ENCODE measurements around the gene TXNDC15. TPM values are rescaled to one million over a fixed set of nuclear protein-coding genes. Genes with fewer than 3 reads are reported as not detected.

Gene TXNDC15
- total RNA-seq, 1 donor: 141 TPM

GRCh38 chr5:134911285-134912206 is 37.4 kb downstream of the TXNDC15 start:
- peak; percentile 19 for DNase-seq (ENCODE audit: low read depth)
- H3K4me3 ChIP-seq (ENCODE audit: low read depth, low read length): no peak overlapping the region

GRCh38 chr5:134913254-134913653 is 39.1 kb downstream of the TXNDC15 start:
- no peak for TF ChIP-seq CTCF (IDR thresholded peaks at IDR 0.05; ENCODE audit: insufficient read depth, low read depth, low read length)
- H3K4me3 ChIP-seq (ENCODE audit: low read depth, low read length): no peak overlapping the region
- no peak for DNase-seq (ENCODE audit: low read depth)

More at GRCh38 chr5:134911285-134912206, 37.4 kb downstream of the TXNDC15 start:
- TF ChIP-seq CTCF (IDR thresholded peaks at IDR 0.05; ENCODE audit: insufficient read depth, low read depth, low read length): no peak

- no peak overlapping the region for H3K4me3 ChIP-seq (ENCODE audit: low read depth, low read length)
- DNase-seq (ENCODE audit: low read depth): no peak
- no peak for TF ChIP-seq CTCF (IDR thresholded peaks at IDR 0.05; ENCODE audit: insufficient read depth, low read depth, low read length)
Measured at GRCh38 chr5:134913795-134914194, 39.6 kb downstream of the TXNDC15 start.

GRCh38 chr5:134917070-134917815 is 43.1 kb downstream of the TXNDC15 start:
- TF ChIP-seq CTCF (IDR thresholded peaks at IDR 0.05; ENCODE audit: insufficient read depth, low read depth, low read length): peak; percentile 16
- no peak for DNase-seq (ENCODE audit: low read depth)
- H3K4me3 ChIP-seq (ENCODE audit: low read depth, low read length): no peak overlapping the region

GRCh38 chr5:134918861-134919260 is 44.7 kb downstream of the TXNDC15 start:
- no peak for DNase-seq (ENCODE audit: low read depth)
- H3K4me3 ChIP-seq (ENCODE audit: low read depth, low read length): no peak overlapping the region
- no peak for TF ChIP-seq CTCF (IDR thresholded peaks at IDR 0.05; ENCODE audit: insufficient read depth, low read depth, low read length)

- no peak for DNase-seq (ENCODE audit: low read depth)
- no peak overlapping the region for H3K4me3 ChIP-seq (ENCODE audit: low read depth, low read length)
- TF ChIP-seq CTCF (IDR thresholded peaks at IDR 0.05; ENCODE audit: insufficient read depth, low read depth, low read length): no peak
Measured at GRCh38 chr5:134920848-134921575, 46.8 kb downstream of the TXNDC15 start.

All from fibroblast of villous mesenchyme (primary cell).